Fibroblast of the aortic adventitia (primary cell): ENCODE measurements around the gene ARID1B. TPM values are rescaled to one million over a fixed set of nuclear protein-coding genes. Genes with fewer than 3 reads are reported as not detected.

Experiments
- DNase-seq: peaks from one replicate; pipeline ENCODE4 v3.0.0-alpha.2; 2010; ENCODE audit warnings: low read depth
- H3K4me3 ChIP-seq: 2 replicates; pipeline ENCODE4 v1.5.1; 2011; ENCODE audit warnings: low read depth, mild to moderate bottlenecking, control low read depth, low read length, moderate library complexity
- total RNA-seq: library from RNA; depleted of rRNA; stranded (reverse); fragments of >200 nt; gene quantifications from 2 replicates; pipeline ENCODE4 v1.2.3, GENCODE V29; 2012; ENCODE audit warnings: low replicate concordance
- TF ChIP-seq, protein P1 (sequence below): IDR thresholded peaks from 2 replicates; pipeline ENCODE4 v1.5.1; 2011; ENCODE audit warnings: mild to moderate bottlenecking, low read length, control low read depth, inconsistent platforms; ENCODE audit not compliant: insufficient read depth

Gene ARID1B
- total RNA-seq, 1 donor = 55.9 TPM

DNA sequence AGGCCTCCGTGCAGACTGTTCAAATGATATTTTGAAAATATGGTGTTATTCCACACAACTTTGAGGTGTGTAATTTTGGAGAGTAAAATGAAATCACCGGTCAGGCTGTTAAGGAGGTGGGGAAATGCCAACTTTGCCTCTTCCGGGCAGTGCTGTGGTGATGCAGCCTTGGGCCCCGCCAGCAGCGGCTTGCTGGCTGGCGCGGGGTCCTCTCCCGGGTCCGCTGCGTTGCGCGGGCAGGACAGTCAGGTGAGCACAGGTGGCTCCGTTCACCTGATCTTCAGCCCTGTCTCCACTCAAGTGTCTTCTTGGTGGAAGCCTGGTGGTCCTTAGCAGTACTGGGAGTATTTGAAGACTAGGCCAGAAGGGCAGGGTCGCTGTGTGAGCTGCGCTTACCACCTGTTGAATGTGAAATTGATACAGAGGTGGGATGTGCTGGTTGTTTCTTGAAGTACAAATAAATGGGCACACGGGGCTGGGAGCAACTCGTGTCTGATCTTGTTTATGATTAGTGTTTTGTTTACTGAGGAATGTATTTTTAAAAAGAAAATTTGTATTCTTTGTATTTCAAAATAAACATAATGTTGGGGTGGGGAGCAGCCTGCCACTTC lies 184.2 kb downstream of the ARID1B start:
- TF ChIP-seq, protein P1, sequence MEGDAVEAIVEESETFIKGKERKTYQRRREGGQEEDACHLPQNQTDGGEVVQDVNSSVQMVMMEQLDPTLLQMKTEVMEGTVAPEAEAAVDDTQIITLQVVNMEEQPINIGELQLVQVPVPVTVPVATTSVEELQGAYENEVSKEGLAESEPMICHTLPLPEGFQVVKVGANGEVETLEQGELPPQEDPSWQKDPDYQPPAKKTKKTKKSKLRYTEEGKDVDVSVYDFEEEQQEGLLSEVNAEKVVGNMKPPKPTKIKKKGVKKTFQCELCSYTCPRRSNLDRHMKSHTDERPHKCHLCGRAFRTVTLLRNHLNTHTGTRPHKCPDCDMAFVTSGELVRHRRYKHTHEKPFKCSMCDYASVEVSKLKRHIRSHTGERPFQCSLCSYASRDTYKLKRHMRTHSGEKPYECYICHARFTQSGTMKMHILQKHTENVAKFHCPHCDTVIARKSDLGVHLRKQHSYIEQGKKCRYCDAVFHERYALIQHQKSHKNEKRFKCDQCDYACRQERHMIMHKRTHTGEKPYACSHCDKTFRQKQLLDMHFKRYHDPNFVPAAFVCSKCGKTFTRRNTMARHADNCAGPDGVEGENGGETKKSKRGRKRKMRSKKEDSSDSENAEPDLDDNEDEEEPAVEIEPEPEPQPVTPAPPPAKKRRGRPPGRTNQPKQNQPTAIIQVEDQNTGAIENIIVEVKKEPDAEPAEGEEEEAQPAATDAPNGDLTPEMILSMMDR = no peak
- no peak for DNase-seq
- no peak overlapping the region for H3K4me3 ChIP-seq

DNA sequence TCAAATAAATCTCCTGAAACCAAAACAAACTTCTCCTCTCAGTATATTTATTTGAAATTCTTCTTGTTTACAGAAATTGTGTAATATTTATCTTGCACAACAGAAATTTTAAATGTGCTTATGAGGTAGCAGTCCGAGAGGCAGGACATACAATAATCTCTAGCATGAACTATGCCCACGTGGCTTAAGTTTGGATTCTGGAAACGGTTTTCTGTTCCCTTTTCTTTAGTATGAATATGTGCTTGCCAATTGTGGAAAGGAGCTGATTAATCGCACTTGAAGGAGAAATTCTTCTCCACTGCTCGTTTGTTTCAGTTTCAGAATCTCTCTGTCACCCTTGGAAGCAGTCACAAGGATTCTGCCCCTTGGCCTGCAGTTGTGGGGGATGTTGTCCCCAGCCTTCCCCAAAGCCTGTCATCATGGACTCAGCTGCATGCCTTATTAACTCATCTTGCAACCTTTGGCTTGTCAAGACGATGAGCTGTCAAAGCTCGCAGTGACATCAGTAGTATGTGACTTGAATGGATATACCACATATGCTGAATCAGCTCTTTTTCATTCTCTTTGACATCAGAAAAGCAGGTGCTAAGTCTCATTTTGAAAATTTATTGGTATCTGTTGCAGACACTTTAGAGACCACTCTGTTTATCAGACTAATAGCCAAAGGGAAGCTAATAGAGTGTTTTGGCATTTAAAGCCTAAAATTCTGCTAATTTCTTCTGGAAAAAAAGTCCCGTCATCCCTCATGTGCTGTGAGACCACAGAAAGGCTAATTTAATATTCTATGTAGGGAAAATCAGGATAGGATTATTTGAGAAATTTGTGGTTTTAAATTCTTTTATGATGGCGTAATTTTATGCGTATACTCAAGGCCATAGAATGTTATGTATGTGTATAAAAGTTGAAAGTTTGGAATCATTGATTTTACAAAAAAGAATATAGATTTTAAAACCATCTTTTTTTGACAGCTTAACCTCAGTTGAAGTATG lies 186.8 kb downstream of the ARID1B start:
- TF ChIP-seq, protein P1 = no peak
- DNase-seq = peak; percentile 70
- H3K4me3 ChIP-seq = peak overlapping the region; percentile 68

DNA sequence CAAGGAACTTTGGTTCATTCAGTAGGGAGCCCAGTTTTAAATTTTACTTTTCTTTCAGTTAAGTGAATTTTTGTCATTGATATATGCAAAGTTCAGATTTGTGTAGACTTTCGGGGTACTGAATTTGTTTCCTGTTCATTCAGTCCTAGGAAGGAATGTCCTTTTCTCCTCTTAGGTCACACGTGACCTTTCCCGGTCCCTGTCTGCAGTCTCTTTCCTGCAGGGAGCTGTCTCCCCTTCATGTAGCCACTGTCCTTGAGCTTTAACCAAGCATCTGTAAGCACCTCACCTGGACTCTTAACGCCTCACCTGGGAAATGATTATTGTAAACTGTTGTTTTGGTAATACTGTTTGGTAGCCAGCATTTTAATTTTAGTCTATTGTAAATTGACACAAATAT lies 190.7 kb downstream of the ARID1B start:
- TF ChIP-seq, protein P1 = no peak
- H3K4me3 ChIP-seq = no peak overlapping the region
- no peak for DNase-seq

DNA sequence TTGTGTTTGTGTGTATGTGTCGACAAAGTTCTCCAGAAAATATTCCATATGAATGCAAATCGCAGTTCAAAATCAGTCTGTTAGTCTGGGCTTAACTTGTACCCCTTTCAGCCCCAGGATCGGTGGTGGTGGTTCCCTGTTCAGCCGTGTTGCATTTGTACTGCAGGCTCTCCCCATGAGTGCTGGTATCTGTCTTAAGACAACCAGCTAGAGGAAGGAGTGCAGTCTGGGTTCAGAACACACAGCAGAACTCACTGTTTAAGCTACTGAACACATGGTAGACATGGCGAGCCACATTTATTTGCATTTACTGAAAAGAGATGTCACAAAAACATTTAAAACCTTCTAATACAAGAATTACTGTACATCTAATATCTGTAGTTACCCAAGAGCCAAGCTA lies 192.1 kb downstream of the ARID1B start:
- DNase-seq = no peak
- TF ChIP-seq, protein P1 = no peak
- no peak overlapping the region for H3K4me3 ChIP-seq

DNA sequence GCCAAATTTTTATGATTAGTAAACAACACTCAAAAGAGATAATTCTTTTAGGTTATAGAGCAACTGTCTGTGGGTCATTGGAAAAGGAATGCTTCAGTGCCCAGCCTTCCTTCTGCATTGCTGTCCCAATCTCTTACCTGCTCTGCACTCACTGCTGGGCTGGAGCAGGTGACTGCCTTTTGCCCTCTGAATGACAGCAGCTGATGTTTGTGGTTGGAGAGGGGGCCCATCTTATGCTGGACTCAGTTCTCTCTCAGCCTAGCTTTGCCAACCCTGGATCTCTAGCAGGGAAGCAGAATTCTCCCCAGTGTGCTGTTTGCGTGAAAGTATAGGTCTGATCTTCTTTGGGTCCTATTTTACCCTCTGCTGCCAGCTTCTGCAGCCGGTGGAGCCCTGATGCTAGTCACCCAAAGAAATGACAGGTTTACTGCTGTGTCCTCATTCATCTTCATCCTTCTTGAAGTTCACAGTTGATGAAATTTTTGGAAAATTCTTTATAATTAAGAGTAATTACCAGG lies 193.5 kb downstream of the ARID1B start:
- H3K4me3 ChIP-seq = no peak overlapping the region
- TF ChIP-seq, protein P1 = no peak
- DNase-seq = no peak

DNA sequence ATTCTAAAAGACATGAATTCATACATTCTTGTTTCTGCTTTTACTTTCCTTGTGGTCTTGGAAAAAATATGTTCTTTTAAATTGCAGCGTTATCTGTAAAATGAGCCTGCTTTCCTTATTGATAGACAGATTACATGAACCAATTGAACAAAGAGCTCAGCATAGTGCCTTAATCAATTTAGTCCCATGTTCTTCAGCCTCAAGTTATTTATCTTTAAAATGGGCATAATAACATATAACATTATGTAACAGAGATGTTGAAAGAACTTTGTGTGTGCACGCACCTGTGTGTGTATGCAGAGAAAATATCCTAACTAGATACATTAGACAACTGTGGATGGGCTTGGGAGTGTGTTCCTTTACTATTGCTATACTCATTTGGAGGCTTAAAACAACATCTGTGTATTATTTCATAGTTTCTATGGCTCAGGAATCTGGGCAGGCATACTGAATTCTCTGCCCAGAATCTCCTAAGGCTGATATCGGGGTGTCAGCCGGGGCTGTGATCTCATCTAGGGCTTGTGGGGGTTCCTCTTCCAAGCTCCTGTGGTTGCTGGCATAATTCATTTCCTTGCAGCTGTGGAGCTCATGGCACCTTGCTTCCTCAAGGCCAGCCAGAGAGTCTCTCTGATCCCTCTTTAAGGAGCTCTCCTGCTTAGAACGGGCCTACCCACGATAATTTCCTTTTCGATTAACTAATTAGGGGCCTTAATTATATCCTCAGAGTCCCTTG lies 194.1 kb downstream of the ARID1B start:
- DNase-seq = peak; percentile 64
- no peak overlapping the region for H3K4me3 ChIP-seq
- TF ChIP-seq, protein P1 = no peak
